B cell (primary cell): ENCODE data around the gene GRID1. TPM values are rescaled to one million over a fixed set of nuclear protein-coding genes. Genes with fewer than 3 reads are reported as not detected.

Experiments used
- ATAC-seq: fragments of 200-7000 bp; cut with Tn5 transposase; one replicate; pipeline ENCODE4 v1.10.0; 2021; ENCODE audit warnings: low read depth, mild to moderate bottlenecking, moderate number of reproducible peaks, moderate library complexity
- CTCF ChIA-PET: fragments of 350-600 bp; sonication (Branson Sonifier 250); formaldehyde crosslinking; loops from one replicate; lab custom pipeline; 2021; ENCODE audit warnings: antibody characterized with exemption, inconsistent platforms; lab: Charles Lee
- POLR2A ChIA-PET: fragments of 350-600 bp; sonication (Branson Sonifier 250); formaldehyde crosslinking; loops from one replicate; lab custom pipeline; 2021; ENCODE audit warnings: antibody characterized with exemption; lab: Charles Lee
- DNase-seq: peaks from one replicate; pipeline ENCODE4 v3.0.0; 2013
- H2AFZ ChIP-seq: 2 replicates; pipeline ENCODE4 v1.6.1; 2012; ENCODE audit warnings: mild to moderate bottlenecking, low read depth, low read length; ENCODE audit not compliant: insufficient read depth, poor library complexity, severe bottlenecking
- H3K27ac ChIP-seq, 2 donors: 1 replicate in 1 of 2; 2 replicates in 1 of 2; pipeline ENCODE4 v1.5.1; 2012 to 2013; ENCODE audit warnings: low read length in 2 of 2, mild to moderate bottlenecking in 2 of 2, moderate library complexity in 1 of 2
- H3K27me3 ChIP-seq, 4 experiments: fragments of 200-600 bp in 1 of 4; sonication (generic) in 1 of 4; replicated peaks in 1 of 4; 1 replicate in 2 of 4; 2 replicates in 2 of 4; pipeline versions ENCODE4 v1.6.1 to v1.7.0; 2013 to 2016; ENCODE audit warnings: low read length in 3 of 4, mild to moderate bottlenecking in 2 of 4, mixed read lengths in 1 of 4, moderate library complexity in 1 of 4; ENCODE audit not compliant: insufficient read depth in 4 of 4, control insufficient read depth in 3 of 4; ENCODE audit errors: control extremely low read depth in 1 of 4
- H3K36me3 ChIP-seq, 2 experiments: replicated peaks in 1 of 2; 1 replicate in 1 of 2; 2 replicates in 1 of 2; pipeline versions ENCODE4 v1.6.1 to v1.7.1; 2013; ENCODE audit warnings: low read length in 1 of 2; ENCODE audit not compliant: insufficient read depth in 2 of 2, control insufficient read depth in 1 of 2; ENCODE audit errors: control extremely low read depth in 1 of 2, extremely low read depth in 1 of 2
- H3K4me1 ChIP-seq, 2 donors: fragments of 200-600 bp in 1 of 2; sonication (generic) in 1 of 2; 1 replicate in 1 of 2; 2 replicates in 1 of 2; pipeline versions ENCODE4 v1.5.1 to v1.6.1; 2013 to 2017; ENCODE audit warnings: low read length in 2 of 2; ENCODE audit not compliant: control insufficient read depth in 2 of 2, insufficient read depth in 2 of 2
- H3K4me2 ChIP-seq: replicated peaks from 2 replicates; pipeline ENCODE3; 2012; ENCODE audit warnings: mild to moderate bottlenecking, low read depth, low read length; ENCODE audit not compliant: poor library complexity, severe bottlenecking
- H3K4me3 ChIP-seq, 5 experiments: fragments of 200-600 bp in 1 of 5; sonication (generic) in 1 of 5; 1 replicate in 3 of 5; 2 replicates in 2 of 5; pipeline versions ENCODE4 v1.5.1 to v1.7.0; 2011 to 2016; ENCODE audit warnings: low read length in 4 of 5, mild to moderate bottlenecking in 4 of 5, low read depth in 2 of 5, control low read depth in 1 of 5, moderate library complexity in 1 of 5; ENCODE audit not compliant: insufficient read depth in 1 of 5; ENCODE audit errors: control extremely low read depth in 1 of 5, extremely low read depth in 1 of 5
- H3K79me2 ChIP-seq: fragments of 200-600 bp; sonication (generic); one replicate; pipeline ENCODE4 v1.6.0; 2016; ENCODE audit warnings: low read length; ENCODE audit not compliant: control insufficient read depth, insufficient read depth
- H3K9ac ChIP-seq: fragments of 200-600 bp; sonication (generic); 2 replicates; pipeline ENCODE4 v1.6.1; 2017; ENCODE audit warnings: mild to moderate bottlenecking, low read length, moderate library complexity
- H3K9me3 ChIP-seq, 3 donors: one replicate each; pipeline versions ENCODE4 v1.6.1 to v1.7.1; 2013; ENCODE audit warnings: low read length in 2 of 3; ENCODE audit not compliant: control insufficient read depth in 2 of 3, insufficient read depth in 1 of 3; ENCODE audit errors: control extremely low read depth in 1 of 3
- H4K20me1 ChIP-seq: 2 replicates; pipeline ENCODE4 v1.6.0; 2012; ENCODE audit warnings: mild to moderate bottlenecking, low read length; ENCODE audit not compliant: insufficient read depth, control insufficient read depth, poor library complexity, severe bottlenecking
- H3K27ac Mint-ChIP-seq: one replicate; pipeline ENCODE4 v1.8.0; 2021; ENCODE audit warnings: mixed read lengths
- H3K27me3 Mint-ChIP-seq: one replicate; pipeline ENCODE4 v1.8.0; 2021; ENCODE audit warnings: mixed read lengths
- H3K4me1 Mint-ChIP-seq: one replicate; pipeline ENCODE4 v1.8.0; 2021; ENCODE audit warnings: mixed read lengths
- H3K4me3 Mint-ChIP-seq: one replicate; pipeline ENCODE4 v1.8.0; 2021; ENCODE audit warnings: mixed read lengths
- H3K9me3 Mint-ChIP-seq: one replicate; pipeline ENCODE4 v1.8.0; 2022; ENCODE audit warnings: mixed read lengths; ENCODE audit not compliant: insufficient read depth
- EZH2 ChIP-seq: IDR thresholded peaks from 2 replicates; pipeline ENCODE4 v1.6.1; 2012; ENCODE audit warnings: borderline replicate concordance, low read depth, mild to moderate bottlenecking, moderate library complexity, low read length; ENCODE audit not compliant: insufficient read depth, poor library complexity, severe bottlenecking
- WGBS: methylation state at CpG from one replicate; pipeline ENCODE4 v1.1.5; 2013; ENCODE audit warnings: missing lambda C conversion rate; ENCODE audit not compliant: insufficient coverage; 5-methylcytosine and 5-hydroxymethylcytosine counted together
- intact Hi-C: fragments of 100-400 bp; cut with micrococcal nuclease; formaldehyde crosslinking; loops from one replicate; pipeline ENCODE4 v1.10.0; 2022
- polyA plus RNA-seq: library from polyadenylated mRNA; depleted of rRNA; stranded (reverse); fragments of >200 nt; gene quantifications from 2 replicates; pipeline ENCODE4 v1.2.3, GENCODE V29; 2012
- total RNA-seq, 2 donors: library from RNA; stranded (reverse); fragments of 120-200 nt in 1 of 2; gene quantifications; 1 replicate in 1 of 2; 2 replicates in 1 of 2; pipeline versions ENCODE4 v1.2.3 to v1.2.4, GENCODE V29; 2013 to 2022
- TF ChIP-seq, protein P1 (sequence below): fragments of 200-600 bp; IDR thresholded peaks from one replicate; pipeline ENCODE4 v1.8.0; 2022; ENCODE audit warnings: antibody characterized with exemption, mild to moderate bottlenecking

Gene GRID1
- total and polyA plus RNA-seq, 2 donors (not counting 1 experiment from before 2014, with no cell fraction given): not detected

GRCh38 chr10:86397120-86397519 lies 30.5 kb upstream of the GRID1 start:
- ATAC-seq: no peak
- POLR2A ChIA-PET: no interaction called here
- Histone ChIP-seq H3K79me2 (no peaks in the 10 kb centered on the region), H3K9ac (no peak overlapping the region), H3K4me2 (no peak overlapping the region), H3K9me3 (no peaks in the 10 kb centered on the region), H3K4me3 (no peak overlapping the region), H3K4me1 (peaks cover 21 to 30% of the 10 kb centered on the region in 2 donors), H3K36me3 (no peaks in the 10 kb centered on the region), H2AFZ (no peak overlapping the region), H4K20me1 (no peaks in the 10 kb centered on the region), H3K27ac (no peak overlapping the region), H3K27me3 (peaks cover 0 to 18% (median 7%) of the 10 kb centered on the region in 4 experiments)
- Mint-ChIP-seq H3K27me3 (peaks cover 35% of the 10 kb centered on the region), H3K9me3 (no peaks in the 10 kb centered on the region), H3K4me3 (no peak overlapping the region), H3K4me1 (peaks cover 21% of the 10 kb centered on the region), H3K27ac (no peak overlapping the region)
- 80% methylated on average over 7 of the region's 7 CpGs for WGBS
- intact Hi-C loops: no loop called here
- no peak for TF ChIP-seq EZH2
- TF ChIP-seq, protein P1, sequence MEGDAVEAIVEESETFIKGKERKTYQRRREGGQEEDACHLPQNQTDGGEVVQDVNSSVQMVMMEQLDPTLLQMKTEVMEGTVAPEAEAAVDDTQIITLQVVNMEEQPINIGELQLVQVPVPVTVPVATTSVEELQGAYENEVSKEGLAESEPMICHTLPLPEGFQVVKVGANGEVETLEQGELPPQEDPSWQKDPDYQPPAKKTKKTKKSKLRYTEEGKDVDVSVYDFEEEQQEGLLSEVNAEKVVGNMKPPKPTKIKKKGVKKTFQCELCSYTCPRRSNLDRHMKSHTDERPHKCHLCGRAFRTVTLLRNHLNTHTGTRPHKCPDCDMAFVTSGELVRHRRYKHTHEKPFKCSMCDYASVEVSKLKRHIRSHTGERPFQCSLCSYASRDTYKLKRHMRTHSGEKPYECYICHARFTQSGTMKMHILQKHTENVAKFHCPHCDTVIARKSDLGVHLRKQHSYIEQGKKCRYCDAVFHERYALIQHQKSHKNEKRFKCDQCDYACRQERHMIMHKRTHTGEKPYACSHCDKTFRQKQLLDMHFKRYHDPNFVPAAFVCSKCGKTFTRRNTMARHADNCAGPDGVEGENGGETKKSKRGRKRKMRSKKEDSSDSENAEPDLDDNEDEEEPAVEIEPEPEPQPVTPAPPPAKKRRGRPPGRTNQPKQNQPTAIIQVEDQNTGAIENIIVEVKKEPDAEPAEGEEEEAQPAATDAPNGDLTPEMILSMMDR: no peak
- CTCF ChIA-PET: interaction anchor here (6.5 kb wide), 1 partner anchor 188 kb away, joined by 156 read pairs; no protein-coding TSS in a partner anchor
- no peak for DNase-seq

GRCh38 chr10:86393862-86394455 lies 27.4 kb upstream of the GRID1 start:
- ChIA-PET CTCF (interaction anchor here (0.6 kb wide), 2 partner anchors 58 to 179 kb away, joined by 3 to 4 read pairs; no protein-coding TSS in a partner anchor), POLR2A (no interaction called here)
- peaks cover 0 to 36% (median 15%) of the 10 kb centered on the region in 4 experiments for H3K27me3 ChIP-seq
- no peak overlapping the region for H3K9ac ChIP-seq
- Mint-ChIP-seq H3K9me3 (no peaks in the 10 kb centered on the region), H3K4me1 (peaks cover 25% of the 10 kb centered on the region), H3K27me3 (peaks cover 52% of the 10 kb centered on the region), H3K4me3 (no peak overlapping the region), H3K27ac (no peak overlapping the region)
- H3K4me3 ChIP-seq: no peak overlapping the region
- no peak overlapping the region for H3K4me2 ChIP-seq
- no peaks in the 10 kb centered on the region for H3K36me3 ChIP-seq
- ATAC-seq: no peak
- 83% methylated on average over 5 of the region's 10 CpGs for WGBS
- H3K27ac ChIP-seq: no peak overlapping the region
- no peaks in the 10 kb centered on the region for H4K20me1 ChIP-seq
- H2AFZ ChIP-seq: no peak overlapping the region
- H3K9me3 ChIP-seq: peaks cover 0 to 9% (median 0%) of the 10 kb centered on the region in 3 donors
- no peaks in the 10 kb centered on the region for H3K79me2 ChIP-seq
- H3K4me1 ChIP-seq: peaks cover 19 to 23% of the 10 kb centered on the region in 2 donors
- DNase-seq: no peak
- TF ChIP-seq, protein P1: no peak
- no peak for TF ChIP-seq EZH2
- intact Hi-C loops: no loop called here
